MM.1S (cell line): Measurements from ENCODE around the gene NTM.

Experiments used
- DNase-seq: peaks from one replicate; pipeline ENCODE4 v3.0.0-alpha.2; 2015
- H2AFZ ChIP-seq: fragments of 300-600 bp; sonication (generic); 2 replicates; pipeline ENCODE4 v1.6.0; 2016; ENCODE audit warnings: antibody characterized with exemption, low read length
- H3F3A ChIP-seq: fragments of 300-600 bp; sonication (generic); 2 replicates; pipeline ENCODE4 v1.6.1; 2016; ENCODE audit warnings: mild to moderate bottlenecking, antibody characterized with exemption, low read length, moderate library complexity, mixed read lengths; ENCODE audit not compliant: insufficient read depth
- H3K27ac ChIP-seq: fragments of 300-600 bp; sonication (generic); 2 replicates; pipeline ENCODE4 v1.5.1; 2016; ENCODE audit warnings: mild to moderate bottlenecking, low read length
- H3K27me3 ChIP-seq: fragments of 300-600 bp; sonication (generic); replicated peaks from 2 replicates; pipeline ENCODE4 v1.6.0; 2016; ENCODE audit warnings: low read length; ENCODE audit not compliant: insufficient read depth
- H3K36me3 ChIP-seq: fragments of 300-600 bp; sonication (generic); replicated peaks from 2 replicates; pipeline ENCODE4 v1.6.1; 2016; ENCODE audit warnings: mild to moderate bottlenecking, low read length, mixed read lengths; ENCODE audit not compliant: insufficient read depth
- H3K4me1 ChIP-seq: fragments of 300-600 bp; sonication (generic); 2 replicates; pipeline ENCODE4 v1.6.1; 2016; ENCODE audit warnings: low read length, mixed read lengths
- H3K4me2 ChIP-seq: fragments of 300-600 bp; sonication (generic); 2 replicates; pipeline ENCODE4 v1.6.0; 2016; ENCODE audit warnings: low read depth, low read length
- H3K4me3 ChIP-seq: fragments of 300-600 bp; sonication (generic); 2 replicates; pipeline ENCODE4 v1.5.1; 2016; ENCODE audit warnings: low read length, mixed read lengths
- H3K79me2 ChIP-seq: fragments of 300-600 bp; sonication (generic); 2 replicates; pipeline ENCODE4 v1.6.1; 2016; ENCODE audit warnings: mixed run types, low read length, mixed read lengths
- H3K9ac ChIP-seq: fragments of 300-600 bp; sonication (generic); 2 replicates; pipeline ENCODE4 v1.6.1; 2016; ENCODE audit warnings: low read length, mixed read lengths
- H3K9me2 ChIP-seq: fragments of 300-600 bp; sonication (generic); replicated peaks from 2 replicates; pipeline ENCODE4 v1.6.1; 2016; ENCODE audit warnings: mild to moderate bottlenecking, low read length, mixed read lengths; ENCODE audit not compliant: insufficient read depth
- H3K9me3 ChIP-seq: fragments of 300-600 bp; sonication (generic); replicated peaks from 2 replicates; pipeline ENCODE4 v1.6.1; 2016; ENCODE audit warnings: mild to moderate bottlenecking, low read length, mixed read lengths; ENCODE audit not compliant: insufficient read depth
- H4K20me1 ChIP-seq: fragments of 300-600 bp; sonication (generic); 2 replicates; pipeline ENCODE4 v1.6.1; 2016; ENCODE audit warnings: mild to moderate bottlenecking, low read length, moderate library complexity, mixed read lengths; ENCODE audit not compliant: insufficient read depth
- EZH2 ChIP-seq: fragments of 300-600 bp; sonication (generic); optimal IDR thresholded peaks from 2 replicates; pipeline ENCODE3; 2017; ENCODE audit warnings: low read depth, mild to moderate bottlenecking, antibody characterized with exemption, low read length, mixed read lengths
- EZH2phosphoT487 ChIP-seq: fragments of 300-600 bp; sonication (generic); IDR thresholded peaks from 2 replicates; pipeline ENCODE4 v1.6.1; 2018; ENCODE audit warnings: antibody characterized with exemption, low read length
- TF ChIP-seq, protein P1 (sequence below): fragments of 300-600 bp; sonication (generic); IDR thresholded peaks from 2 replicates; pipeline ENCODE4 v1.5.1; 2016; ENCODE audit warnings: antibody characterized with exemption, low read length, mixed read lengths

NTM gene

DNA sequence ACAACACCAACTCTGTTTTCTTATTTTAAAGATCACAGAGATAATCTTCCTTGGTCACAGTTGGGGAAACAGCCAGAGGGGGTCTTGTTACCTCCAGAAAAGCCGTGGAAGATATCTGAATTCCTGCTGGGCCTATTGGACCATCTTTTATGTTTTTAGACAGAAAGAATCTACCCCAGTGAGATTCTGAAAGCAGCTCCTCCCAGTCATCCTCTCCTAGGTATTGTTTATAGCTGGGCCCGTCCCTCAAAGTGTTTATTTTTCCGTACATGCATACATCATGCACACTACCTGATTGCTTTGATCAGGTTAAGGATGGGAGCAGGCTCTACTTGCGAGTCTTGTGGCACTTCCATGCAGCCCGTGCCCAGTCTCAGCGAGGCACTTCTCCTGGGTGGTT lies 742.4 kb downstream of the NTM start:
- no peaks in the 10 kb centered on the region for H3K36me3 ChIP-seq
- H3K9me2 ChIP-seq: no peaks in the 10 kb centered on the region
- no peak for DNase-seq
- no peak overlapping the region for H3K4me2 ChIP-seq
- no peaks in the 10 kb centered on the region for H3K27me3 ChIP-seq
- no peaks in the 10 kb centered on the region for H3F3A ChIP-seq
- H3K27ac ChIP-seq: no peak overlapping the region
- no peaks in the 10 kb centered on the region for H3K9me3 ChIP-seq
- H4K20me1 ChIP-seq: no peaks in the 10 kb centered on the region
- H2AFZ ChIP-seq: no peak overlapping the region
- no peak overlapping the region for H3K4me3 ChIP-seq
- TF ChIP-seq EZH2phosphoT487: no peak
- TF ChIP-seq, protein P1, sequence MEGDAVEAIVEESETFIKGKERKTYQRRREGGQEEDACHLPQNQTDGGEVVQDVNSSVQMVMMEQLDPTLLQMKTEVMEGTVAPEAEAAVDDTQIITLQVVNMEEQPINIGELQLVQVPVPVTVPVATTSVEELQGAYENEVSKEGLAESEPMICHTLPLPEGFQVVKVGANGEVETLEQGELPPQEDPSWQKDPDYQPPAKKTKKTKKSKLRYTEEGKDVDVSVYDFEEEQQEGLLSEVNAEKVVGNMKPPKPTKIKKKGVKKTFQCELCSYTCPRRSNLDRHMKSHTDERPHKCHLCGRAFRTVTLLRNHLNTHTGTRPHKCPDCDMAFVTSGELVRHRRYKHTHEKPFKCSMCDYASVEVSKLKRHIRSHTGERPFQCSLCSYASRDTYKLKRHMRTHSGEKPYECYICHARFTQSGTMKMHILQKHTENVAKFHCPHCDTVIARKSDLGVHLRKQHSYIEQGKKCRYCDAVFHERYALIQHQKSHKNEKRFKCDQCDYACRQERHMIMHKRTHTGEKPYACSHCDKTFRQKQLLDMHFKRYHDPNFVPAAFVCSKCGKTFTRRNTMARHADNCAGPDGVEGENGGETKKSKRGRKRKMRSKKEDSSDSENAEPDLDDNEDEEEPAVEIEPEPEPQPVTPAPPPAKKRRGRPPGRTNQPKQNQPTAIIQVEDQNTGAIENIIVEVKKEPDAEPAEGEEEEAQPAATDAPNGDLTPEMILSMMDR: no peak
- no peak for TF ChIP-seq EZH2
- no peaks in the 10 kb centered on the region for H3K79me2 ChIP-seq
- no peak overlapping the region for H3K9ac ChIP-seq
- no peaks in the 10 kb centered on the region for H3K4me1 ChIP-seq

DNA sequence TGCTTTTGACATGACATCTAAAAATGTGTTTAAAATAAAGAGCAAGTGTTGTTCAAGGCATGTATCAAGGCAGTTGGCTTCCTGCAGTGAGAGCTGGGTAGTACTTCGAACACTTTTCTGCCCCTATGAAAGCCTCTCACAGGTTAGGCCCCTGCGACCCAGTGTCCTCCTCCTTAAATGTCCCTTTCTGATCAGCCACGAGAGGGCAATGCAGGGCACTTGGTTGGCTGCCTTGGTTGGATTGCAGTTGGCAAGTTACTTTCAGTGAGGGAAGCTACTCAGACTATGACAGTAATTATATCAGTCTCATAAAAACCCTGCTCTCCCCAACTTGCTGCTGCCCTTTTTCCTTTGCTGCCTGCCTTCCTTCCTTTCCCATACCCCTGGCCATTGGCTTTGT lies 743.8 kb downstream of the NTM start:
- H3K27me3 ChIP-seq: no peaks in the 10 kb centered on the region
- no peaks in the 10 kb centered on the region for H3K9me3 ChIP-seq
- TF ChIP-seq EZH2phosphoT487: no peak
- no peak for TF ChIP-seq EZH2
- TF ChIP-seq, protein P1: peak; percentile 59
- H4K20me1 ChIP-seq: no peaks in the 10 kb centered on the region
- no peaks in the 10 kb centered on the region for H3K4me1 ChIP-seq
- H2AFZ ChIP-seq: no peak overlapping the region
- H3F3A ChIP-seq: no peaks in the 10 kb centered on the region
- H3K4me3 ChIP-seq: no peak overlapping the region
- no peak overlapping the region for H3K4me2 ChIP-seq
- H3K36me3 ChIP-seq: no peaks in the 10 kb centered on the region
- no peak overlapping the region for H3K27ac ChIP-seq
- H3K9me2 ChIP-seq: no peaks in the 10 kb centered on the region
- H3K9ac ChIP-seq: no peak overlapping the region
- no peaks in the 10 kb centered on the region for H3K79me2 ChIP-seq
- DNase-seq: peak; percentile 24

DNA sequence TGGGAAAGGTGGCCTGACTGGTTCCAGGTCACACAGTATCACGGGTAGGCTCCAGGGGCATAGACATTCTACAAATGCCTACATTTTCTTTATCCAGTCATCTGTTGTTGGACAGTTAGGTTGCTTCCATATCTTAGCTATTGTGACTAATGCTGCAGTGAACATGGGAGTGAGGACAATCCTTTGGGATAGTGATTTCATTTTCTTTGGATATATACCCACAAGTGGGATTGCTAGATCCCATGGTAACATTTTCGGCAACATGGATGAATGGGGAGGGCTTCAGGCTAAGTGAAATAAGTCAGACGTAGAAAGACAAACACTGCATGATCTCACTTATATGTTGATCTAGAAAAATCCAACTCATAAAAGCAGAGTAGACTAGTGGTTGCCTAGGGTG lies 744.3 kb downstream of the NTM start:
- Histone ChIP-seq H3K4me2 (no peak overlapping the region), H3K27ac (no peak overlapping the region), H3K4me3 (no peak overlapping the region), H3K36me3 (no peaks in the 10 kb centered on the region), H4K20me1 (no peaks in the 10 kb centered on the region), H2AFZ (no peak overlapping the region), H3K4me1 (no peaks in the 10 kb centered on the region), H3K9me2 (no peaks in the 10 kb centered on the region), H3K9me3 (no peaks in the 10 kb centered on the region), H3F3A (no peaks in the 10 kb centered on the region), H3K9ac (no peak overlapping the region), H3K27me3 (no peaks in the 10 kb centered on the region), H3K79me2 (no peaks in the 10 kb centered on the region)
- DNase-seq: no peak
- no peak for TF ChIP-seq EZH2phosphoT487
- TF ChIP-seq EZH2: no peak
- TF ChIP-seq, protein P1: no peak
